Tibial nerve (tissue), 4 donors: ENCODE measurements around the gene SPRED1.

ENCODE experiments used
- CTCF ChIP-seq, 5 experiments: fragments of 200-600 bp in 3 of 5; fragments of 450-650 bp in 2 of 5; sonication (generic) in 3 of 5; IDR thresholded peaks; one replicate each; pipeline ENCODE4 v1.5.1; 2016 to 2019; ENCODE audit warnings: antibody characterized with exemption in 5 of 5, mild to moderate bottlenecking in 3 of 5, moderate library complexity in 2 of 5
- EP300 ChIP-seq, 2 donors: sonication (generic); formaldehyde crosslinking; IDR thresholded peaks; one replicate each; pipeline ENCODE4 v1.6.1; 2017; ENCODE audit warnings: antibody characterized with exemption in 2 of 2, mild to moderate bottlenecking in 1 of 2
- POLR2A ChIP-seq, 2 donors: fragments of 450-650 bp; IDR thresholded peaks; one replicate each; pipeline ENCODE4 v1.6.1; 2017; ENCODE audit warnings: antibody characterized with exemption in 2 of 2, mild to moderate bottlenecking in 2 of 2, moderate library complexity in 2 of 2

- no peak for TF ChIP-seq EP300 (IDR thresholded peaks at IDR 0.05)
- no peak for TF ChIP-seq POLR2A (IDR thresholded peaks at IDR 0.05)
- TF ChIP-seq CTCF (IDR thresholded peaks at IDR 0.05), result no peak
Measured at GRCh38 chr15:38213356-38213755, 39.3 kb upstream of the SPRED1 start.
